Measurements from ENCODE around the gene TRAPPC3L.
A peak's percentile ranks its signal among the peaks of the same experiment; 100 is the strongest.

Gene TRAPPC3L

GRCh38 chr6:116562614-116563013, 17.1 kb upstream of the TRAPPC3L start:
- Mint-ChIP-seq H3K9me3 (no peaks in the 10 kb centered on the region), H3K27ac (peak overlapping the region; percentile 57 to 80 (median 75)), H3K36me3 (ENCODE audit: low read depth) (no peaks in the 10 kb centered on the region), H3K4me1 (peaks cover 10% of the 10 kb centered on the region), H3K27me3 (ENCODE audit: low read depth) (peaks cover 4% of the 10 kb centered on the region), H3K4me3 (no peak overlapping the region)
- TF ChIP-seq CTCF (IDR thresholded peaks at IDR 0.05; ENCODE audit: unreplicated experiment in 3 of 3) = no peak

GRCh38 chr6:116562019-116562403, 16.5 kb upstream of the TRAPPC3L start:
- H3K4me1 Mint-ChIP-seq = peaks cover 11% of the 10 kb centered on the region
- H3K27ac Mint-ChIP-seq = no peak overlapping the region
- H3K27me3 Mint-ChIP-seq (ENCODE audit: low read depth) = peaks cover 3% of the 10 kb centered on the region
- no peaks in the 10 kb centered on the region for H3K36me3 Mint-ChIP-seq (ENCODE audit: low read depth)
- H3K4me3 Mint-ChIP-seq = no peak overlapping the region
- H3K9me3 Mint-ChIP-seq = no peaks in the 10 kb centered on the region
- no peak for TF ChIP-seq CTCF (IDR thresholded peaks at IDR 0.05; ENCODE audit: unreplicated experiment in 3 of 3)

- Mint-ChIP-seq H3K4me3 (peak overlapping the region; percentile 49 to 60 (median 57)), H3K4me1 (peaks cover 11% of the 10 kb centered on the region), H3K9me3 (no peaks in the 10 kb centered on the region), H3K27ac (peak overlapping the region in 2 of 3 experiments; percentile 30 to 64), H3K27me3 (ENCODE audit: low read depth) (no peaks in the 10 kb centered on the region), H3K36me3 (ENCODE audit: low read depth) (no peaks in the 10 kb centered on the region)
- peak; percentile 88 to 95 (median 89) for TF ChIP-seq CTCF (IDR thresholded peaks at IDR 0.05; ENCODE audit: unreplicated experiment in 3 of 3)
Measured at GRCh38 chr6:116561377-116562018, 16.0 kb upstream of the TRAPPC3L start.

GRCh38 chr6:116560130-116560529, 14.6 kb upstream of the TRAPPC3L start:
- Mint-ChIP-seq H3K36me3 (ENCODE audit: low read depth) (no peaks in the 10 kb centered on the region), H3K4me1 (peaks cover 11% of the 10 kb centered on the region), H3K27me3 (ENCODE audit: low read depth) (no peaks in the 10 kb centered on the region), H3K4me3 (no peak overlapping the region), H3K27ac (no peak overlapping the region), H3K9me3 (no peaks in the 10 kb centered on the region)
- no peak for TF ChIP-seq CTCF (IDR thresholded peaks at IDR 0.05; ENCODE audit: unreplicated experiment in 3 of 3)

- no peak overlapping the region for H3K4me3 Mint-ChIP-seq
- peak overlapping the region in 1 of 3 experiments; percentile 51 for H3K27ac Mint-ChIP-seq
- no peaks in the 10 kb centered on the region for H3K9me3 Mint-ChIP-seq
- TF ChIP-seq CTCF (IDR thresholded peaks at IDR 0.05; ENCODE audit: unreplicated experiment in 3 of 3) = no peak
- H3K4me1 Mint-ChIP-seq = peaks cover 11% of the 10 kb centered on the region
- H3K27me3 Mint-ChIP-seq (ENCODE audit: low read depth) = no peaks in the 10 kb centered on the region
- H3K36me3 Mint-ChIP-seq (ENCODE audit: low read depth) = no peaks in the 10 kb centered on the region
Measured at GRCh38 chr6:116557893-116558292, 12.4 kb upstream of the TRAPPC3L start.

- Mint-ChIP-seq H3K9me3 (no peaks in the 10 kb centered on the region), H3K27me3 (ENCODE audit: low read depth) (no peaks in the 10 kb centered on the region), H3K4me3 (no peak overlapping the region), H3K36me3 (ENCODE audit: low read depth) (no peaks in the 10 kb centered on the region), H3K4me1 (peaks cover 11% of the 10 kb centered on the region), H3K27ac (no peak overlapping the region)
- TF ChIP-seq CTCF (IDR thresholded peaks at IDR 0.05; ENCODE audit: unreplicated experiment in 3 of 3) = no peak
Measured at GRCh38 chr6:116556814-116557415, 11.4 kb upstream of the TRAPPC3L start.
